SK-N-SH treated with all-trans-retinoic acid at 6 μM for 48 hours (cell line): ENCODE measurements around the gene TMEM178A.

Experiments
- CSRNP3 ChIP-seq: fragments of 250-450 bp; sonication (Bioruptor Pico); IDR thresholded peaks from 2 replicates; pipeline ENCODE4 v1.5.1; 2021; ENCODE audit warnings: mild to moderate bottlenecking, moderate library complexity
- ESRRG ChIP-seq: fragments of 250-450 bp; sonication (Bioruptor Pico); IDR thresholded peaks from 2 replicates; pipeline ENCODE4 v1.6.1; 2021; ENCODE audit warnings: mild to moderate bottlenecking
- ISL1 ChIP-seq: fragments of 250-450 bp; sonication (Bioruptor Pico); IDR thresholded peaks from 2 replicates; pipeline ENCODE4 v2.1.2; 2022; ENCODE audit warnings: mild to moderate bottlenecking, moderate library complexity
- TCF4 ChIP-seq: fragments of 250-450 bp; sonication (Bioruptor Pico); IDR thresholded peaks from 2 replicates; pipeline ENCODE4 v1.8.0; 2021; ENCODE audit warnings: mild to moderate bottlenecking, moderate library complexity, borderline replicate concordance
- ZNF565 ChIP-seq: fragments of 450-650 bp; formaldehyde crosslinking; conservative IDR thresholded peaks from 2 replicates; pipeline ENCODE4 v1.5.0; 2020; ENCODE audit warnings: low read depth, mild to moderate bottlenecking, moderate library complexity
- TF ChIP-seq, protein P1 (sequence below): fragments of 250-450 bp; sonication (Bioruptor Pico); IDR thresholded peaks from 2 replicates; pipeline ENCODE4 v1.8.0; 2021; ENCODE audit warnings: low read depth, mild to moderate bottlenecking, moderate library complexity, borderline replicate concordance

- TF ChIP-seq ESRRG (CRISPR knock-in tag) (no peak), TCF4 (CRISPR knock-in tag) (no peak), ZNF565 (CRISPR knock-in tag) (no peak), CSRNP3 (CRISPR knock-in tag) (no peak), ISL1 (no peak)
- TF ChIP-seq, protein P1, sequence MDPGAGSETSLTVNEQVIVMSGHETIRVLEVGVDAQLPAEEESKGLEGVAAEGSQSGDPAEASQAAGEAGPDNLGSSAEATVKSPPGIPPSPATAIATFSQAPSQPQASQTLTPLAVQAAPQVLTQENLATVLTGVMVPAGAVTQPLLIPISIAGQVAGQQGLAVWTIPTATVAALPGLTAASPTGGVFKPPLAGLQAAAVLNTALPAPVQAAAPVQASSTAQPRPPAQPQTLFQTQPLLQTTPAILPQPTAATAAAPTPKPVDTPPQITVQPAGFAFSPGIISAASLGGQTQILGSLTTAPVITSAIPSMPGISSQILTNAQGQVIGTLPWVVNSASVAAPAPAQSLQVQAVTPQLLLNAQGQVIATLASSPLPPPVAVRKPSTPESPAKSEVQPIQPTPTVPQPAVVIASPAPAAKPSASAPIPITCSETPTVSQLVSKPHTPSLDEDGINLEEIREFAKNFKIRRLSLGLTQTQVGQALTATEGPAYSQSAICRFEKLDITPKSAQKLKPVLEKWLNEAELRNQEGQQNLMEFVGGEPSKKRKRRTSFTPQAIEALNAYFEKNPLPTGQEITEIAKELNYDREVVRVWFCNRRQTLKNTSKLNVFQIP, result no peak
Measured at GRCh38 chr2:39762448-39762847, 96.7 kb downstream of the TMEM178A start.
